Fibroblast of lung (primary cell): ENCODE measurements around the gene ZNF394.

Experiments used
- EZH2 ChIP-seq: IDR thresholded peaks from 2 replicates; pipeline ENCODE4 v1.5.1; 2012; ENCODE audit warnings: low read length, control low read depth, mild to moderate bottlenecking; ENCODE audit errors: missing control alignments
- TF ChIP-seq, protein P1 (sequence below), 2 donors: IDR thresholded peaks in 1 of 2; conservative IDR thresholded peaks in 1 of 2; 1 replicate in 1 of 2; 2 replicates in 1 of 2; pipeline ENCODE4 v1.5.1; 2011 to 2012; ENCODE audit warnings: low read length in 2 of 2, control low read depth in 1 of 2, inconsistent platforms in 1 of 2, low read depth in 1 of 2, mild to moderate bottlenecking in 1 of 2

DNA sequence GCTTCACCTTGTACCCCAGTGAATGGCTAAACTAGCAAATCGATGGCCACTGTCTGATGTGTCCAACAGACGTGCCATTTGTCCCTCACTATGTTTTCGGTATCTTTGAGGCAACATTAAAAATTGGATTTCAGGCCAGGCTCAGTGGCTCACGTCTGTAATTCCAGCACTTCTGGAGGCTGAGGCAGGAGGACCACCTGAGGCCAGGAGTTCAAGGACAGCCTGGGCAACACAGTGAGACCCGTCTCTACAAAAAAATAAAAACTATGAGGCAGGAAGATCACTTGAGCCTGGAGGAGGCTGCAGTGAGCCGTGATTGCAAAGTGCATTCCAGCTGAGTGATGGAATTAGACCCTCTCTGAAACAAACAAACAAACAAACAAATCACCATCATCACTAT is 43.8 kb upstream of the ZNF394 start:
- TF ChIP-seq, protein P1, sequence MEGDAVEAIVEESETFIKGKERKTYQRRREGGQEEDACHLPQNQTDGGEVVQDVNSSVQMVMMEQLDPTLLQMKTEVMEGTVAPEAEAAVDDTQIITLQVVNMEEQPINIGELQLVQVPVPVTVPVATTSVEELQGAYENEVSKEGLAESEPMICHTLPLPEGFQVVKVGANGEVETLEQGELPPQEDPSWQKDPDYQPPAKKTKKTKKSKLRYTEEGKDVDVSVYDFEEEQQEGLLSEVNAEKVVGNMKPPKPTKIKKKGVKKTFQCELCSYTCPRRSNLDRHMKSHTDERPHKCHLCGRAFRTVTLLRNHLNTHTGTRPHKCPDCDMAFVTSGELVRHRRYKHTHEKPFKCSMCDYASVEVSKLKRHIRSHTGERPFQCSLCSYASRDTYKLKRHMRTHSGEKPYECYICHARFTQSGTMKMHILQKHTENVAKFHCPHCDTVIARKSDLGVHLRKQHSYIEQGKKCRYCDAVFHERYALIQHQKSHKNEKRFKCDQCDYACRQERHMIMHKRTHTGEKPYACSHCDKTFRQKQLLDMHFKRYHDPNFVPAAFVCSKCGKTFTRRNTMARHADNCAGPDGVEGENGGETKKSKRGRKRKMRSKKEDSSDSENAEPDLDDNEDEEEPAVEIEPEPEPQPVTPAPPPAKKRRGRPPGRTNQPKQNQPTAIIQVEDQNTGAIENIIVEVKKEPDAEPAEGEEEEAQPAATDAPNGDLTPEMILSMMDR (conservative IDR thresholded peaks at IDR 0.05 in 1 of 2, IDR thresholded peaks at IDR 0.05 in 1 of 2; ENCODE audit: low read depth in 1 of 2, low read length in 2 of 2): no peak
- no peak for TF ChIP-seq EZH2
